ENCODE measurements around the gene SRPK2.

Gene SRPK2

DNA sequence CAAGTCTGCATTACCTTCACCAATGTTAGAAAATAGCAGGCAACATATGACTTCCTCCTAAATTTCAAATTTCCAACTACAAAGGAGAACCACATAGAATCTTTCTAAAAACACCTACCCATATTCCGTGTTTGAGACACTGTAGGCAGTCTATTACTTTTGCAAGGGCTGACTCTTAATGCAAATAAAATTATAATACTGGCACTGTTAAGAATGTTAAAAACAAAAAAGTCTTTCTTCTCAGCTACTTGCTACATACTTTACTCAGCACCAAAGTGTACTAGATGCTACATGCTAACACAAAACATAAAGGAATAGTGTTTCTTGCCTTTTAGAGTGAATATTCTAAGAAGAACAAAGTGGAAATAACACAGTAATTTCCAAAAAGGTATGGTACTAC lies 65.4 kb downstream of the SRPK2 start:
- TF ChIP-seq POLR2A (IDR thresholded peaks at IDR 0.05; ENCODE audit: low read depth, low read length) (no peak), POU2F2 (IDR thresholded peaks at IDR 0.05; ENCODE audit: low read depth, low read length) (no peak), SPI1 (IDR thresholded peaks at IDR 0.05; ENCODE audit: low read depth, low read length) (no peak), PAX5 (IDR thresholded peaks at IDR 0.05; ENCODE audit: insufficient read depth, low read length, severe bottlenecking) (no peak), POLR2AphosphoS5 (IDR thresholded peaks at IDR 0.05; ENCODE audit: low read depth, low read length) (no peak), TAF1 (IDR thresholded peaks at IDR 0.05; ENCODE audit: low read depth, low read length) (no peak)
- DNase-seq (ENCODE audit: insufficient read length, low spot score) (no peak), FAIRE-seq (no peak)

DNA sequence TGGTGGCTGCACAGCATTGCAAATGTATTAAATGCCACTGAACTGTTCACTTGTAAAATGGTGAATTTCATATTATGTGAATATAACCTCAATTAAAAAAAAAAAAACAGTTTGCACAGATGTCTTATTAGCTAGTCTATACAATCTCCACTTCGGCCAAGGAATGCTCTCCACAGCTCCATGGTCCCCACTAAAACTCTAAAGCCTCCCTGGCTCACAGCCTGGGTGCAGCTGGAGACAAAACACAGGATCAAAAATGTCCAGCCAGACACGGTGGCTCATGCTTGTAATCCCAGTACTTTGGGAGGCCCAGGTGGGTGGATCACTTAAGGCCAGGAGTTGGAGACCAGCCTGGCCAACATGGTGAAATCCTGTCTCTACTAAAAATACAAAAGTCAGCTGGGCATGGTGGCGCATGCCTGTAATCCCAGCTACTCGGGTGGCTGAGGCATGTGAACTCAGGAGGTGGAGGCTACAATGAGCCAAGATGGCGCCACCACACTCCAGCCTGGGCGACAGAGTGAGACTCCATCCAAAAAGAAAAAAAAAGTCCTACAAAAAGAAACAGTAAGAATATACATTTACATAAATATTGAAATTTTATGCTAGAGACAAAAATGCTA lies 66.0 kb downstream of the SRPK2 start:
- DNase-seq (ENCODE audit: insufficient read length, low spot score) (no peak), FAIRE-seq (no peak)
- TF ChIP-seq POLR2A (IDR thresholded peaks at IDR 0.05; ENCODE audit: low read depth, low read length) (no peak), PAX5 (IDR thresholded peaks at IDR 0.05; ENCODE audit: insufficient read depth, low read length, severe bottlenecking) (no peak), SPI1 (IDR thresholded peaks at IDR 0.05; ENCODE audit: low read depth, low read length) (no peak), POU2F2 (IDR thresholded peaks at IDR 0.05; ENCODE audit: low read depth, low read length) (no peak), TAF1 (IDR thresholded peaks at IDR 0.05; ENCODE audit: low read depth, low read length) (no peak), POLR2AphosphoS5 (IDR thresholded peaks at IDR 0.05; ENCODE audit: low read depth, low read length) (no peak)

DNA sequence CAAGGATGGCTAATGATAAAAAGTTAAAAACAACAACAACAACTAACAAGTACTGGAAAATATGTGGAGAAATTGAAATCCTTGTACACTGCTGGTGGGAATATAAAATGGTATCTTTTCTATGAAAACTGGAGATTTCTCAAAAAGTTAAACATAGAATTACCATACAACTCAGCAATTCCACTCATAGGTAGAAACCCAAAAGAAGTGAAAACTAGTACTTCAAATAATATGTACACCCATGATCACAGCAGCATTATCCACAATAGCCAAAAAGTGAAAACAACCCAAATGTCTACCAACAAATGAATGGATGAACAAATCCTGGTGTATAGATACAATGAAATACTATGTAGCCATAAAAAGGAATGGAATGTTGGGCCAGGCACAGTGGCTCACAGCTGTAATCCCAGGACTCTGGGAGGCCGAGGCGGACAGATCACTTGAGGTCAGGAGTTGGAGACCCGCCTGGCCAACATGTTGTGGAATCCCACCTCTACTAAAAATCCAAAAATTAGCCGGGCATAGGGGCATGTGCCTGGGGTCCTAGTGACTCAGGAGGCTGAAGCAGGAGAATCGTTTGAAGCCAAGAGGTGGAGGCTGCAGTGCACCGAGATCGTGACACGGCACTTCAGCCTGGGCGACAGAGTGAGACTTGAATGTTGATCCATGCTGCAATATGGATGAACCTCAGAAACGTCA lies 66.8 kb downstream of the SRPK2 start:
- FAIRE-seq (no peak), DNase-seq (ENCODE audit: insufficient read length, low spot score) (no peak)
- TF ChIP-seq POU2F2 (IDR thresholded peaks at IDR 0.05; ENCODE audit: low read depth, low read length) (no peak), PAX5 (IDR thresholded peaks at IDR 0.05; ENCODE audit: insufficient read depth, low read length, severe bottlenecking) (no peak), POLR2AphosphoS5 (IDR thresholded peaks at IDR 0.05; ENCODE audit: low read depth, low read length) (no peak), TAF1 (IDR thresholded peaks at IDR 0.05; ENCODE audit: low read depth, low read length) (no peak)

DNA sequence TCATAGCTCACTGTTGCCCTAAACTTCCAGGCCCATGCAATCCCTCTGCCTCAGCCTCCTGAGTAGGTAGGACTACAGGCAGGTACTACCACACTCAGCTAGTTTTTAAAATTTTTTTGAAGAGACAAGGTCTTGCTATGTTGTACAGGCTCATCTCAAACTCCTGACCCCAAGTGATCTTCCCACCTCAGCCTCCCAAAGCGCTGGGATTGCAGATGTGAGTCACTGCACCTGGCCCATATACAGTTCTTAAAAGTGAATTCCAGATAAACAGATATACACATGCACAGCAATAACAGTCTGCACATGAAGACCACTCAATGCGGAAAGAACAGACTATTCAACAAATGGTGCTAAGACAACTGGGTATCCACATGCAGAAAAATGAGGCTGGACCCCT lies 67.8 kb downstream of the SRPK2 start:
- FAIRE-seq: no peak
- no peak for TF ChIP-seq PAX5 (IDR thresholded peaks at IDR 0.05; ENCODE audit: insufficient read depth, low read length, severe bottlenecking)
- no peak for TF ChIP-seq SPI1 (IDR thresholded peaks at IDR 0.05; ENCODE audit: low read depth, low read length)
- no peak for TF ChIP-seq POLR2A (IDR thresholded peaks at IDR 0.05; ENCODE audit: low read depth, low read length)
- no peak for TF ChIP-seq TAF1 (IDR thresholded peaks at IDR 0.05; ENCODE audit: low read depth, low read length)

DNA sequence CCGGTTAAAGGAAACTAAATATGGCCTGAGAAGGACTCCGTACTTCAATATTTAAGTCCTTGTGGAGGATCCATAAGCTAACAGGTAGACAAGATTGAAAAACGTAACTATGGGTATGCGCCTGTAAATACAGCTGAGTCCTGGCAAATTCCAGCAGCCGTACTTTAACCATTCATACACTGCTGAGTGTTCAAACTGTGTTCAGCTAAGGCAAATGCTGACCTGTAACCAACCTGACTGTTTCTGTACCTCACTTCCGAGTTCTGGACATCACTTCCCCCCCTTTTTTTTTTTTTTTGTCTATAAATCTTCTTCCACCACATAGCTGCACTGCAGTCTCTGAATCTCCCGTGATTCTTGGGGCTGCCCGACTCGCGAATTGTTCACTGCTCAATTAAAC lies 69.1 kb downstream of the SRPK2 start:
- TF ChIP-seq POU2F2 (IDR thresholded peaks at IDR 0.05; ENCODE audit: low read depth, low read length) (no peak), SPI1 (IDR thresholded peaks at IDR 0.05; ENCODE audit: low read depth, low read length) (peak; percentile 44; the same call in 1 of the 2 replicates), POLR2A (IDR thresholded peaks at IDR 0.05; ENCODE audit: low read depth, low read length) (peak; percentile 60; the same call in 1 of the 2 replicates), POLR2AphosphoS5 (IDR thresholded peaks at IDR 0.05; ENCODE audit: low read depth, low read length) (0 out of 2 replicates have a peak, but pooled peaks have one; percentile 28)
- DNase-seq (ENCODE audit: insufficient read length, low spot score) (no peak), FAIRE-seq (peak; percentile 55)

More for the DNA sequence above, 67.8 kb downstream of the SRPK2 start:
- DNase-seq (ENCODE audit: insufficient read length, low spot score): no peak

DNA sequence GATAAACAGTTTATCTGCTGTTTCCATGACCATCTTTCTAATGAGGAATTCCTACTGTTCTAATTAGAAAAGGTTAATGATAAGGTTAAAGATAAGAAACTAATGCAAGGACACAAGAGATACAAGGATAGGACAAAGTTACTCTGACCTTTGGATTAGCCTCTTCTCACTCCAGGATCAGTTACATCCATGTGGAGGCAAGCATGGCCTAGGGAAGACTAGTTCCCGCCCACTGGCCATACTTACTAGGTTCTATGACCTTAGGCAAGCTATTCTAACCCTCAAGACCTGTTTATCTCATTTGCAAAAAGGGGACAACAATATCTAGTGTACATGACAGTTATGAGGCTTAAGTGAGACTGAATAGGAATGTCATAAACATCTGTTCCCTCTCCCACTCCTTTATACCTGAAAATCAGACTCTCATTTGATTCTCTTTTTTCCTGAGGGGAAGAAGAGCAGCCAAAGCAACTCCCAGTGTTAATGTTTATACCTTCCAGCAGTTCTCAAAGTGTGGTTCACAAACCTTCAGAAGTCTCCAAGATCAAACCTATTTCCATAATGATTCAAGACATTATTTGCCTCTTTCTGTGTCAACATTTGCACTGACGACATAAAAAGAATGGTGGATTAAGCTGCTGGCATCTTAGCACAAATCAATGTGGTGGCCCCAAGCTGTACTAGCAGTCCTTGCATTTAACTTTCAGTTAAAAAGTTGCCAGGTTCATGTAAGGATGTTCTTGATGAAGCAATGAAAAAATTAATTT lies 72.0 kb downstream of the SRPK2 start:
- FAIRE-seq: no peak
- no peak for TF ChIP-seq POU2F2 (IDR thresholded peaks at IDR 0.05; ENCODE audit: low read depth, low read length)
- TF ChIP-seq POLR2AphosphoS5 (IDR thresholded peaks at IDR 0.05; ENCODE audit: low read depth, low read length): no peak
- TF ChIP-seq POLR2A (IDR thresholded peaks at IDR 0.05; ENCODE audit: low read depth, low read length): no peak
- DNase-seq (ENCODE audit: insufficient read length, low spot score): no peak

DNA sequence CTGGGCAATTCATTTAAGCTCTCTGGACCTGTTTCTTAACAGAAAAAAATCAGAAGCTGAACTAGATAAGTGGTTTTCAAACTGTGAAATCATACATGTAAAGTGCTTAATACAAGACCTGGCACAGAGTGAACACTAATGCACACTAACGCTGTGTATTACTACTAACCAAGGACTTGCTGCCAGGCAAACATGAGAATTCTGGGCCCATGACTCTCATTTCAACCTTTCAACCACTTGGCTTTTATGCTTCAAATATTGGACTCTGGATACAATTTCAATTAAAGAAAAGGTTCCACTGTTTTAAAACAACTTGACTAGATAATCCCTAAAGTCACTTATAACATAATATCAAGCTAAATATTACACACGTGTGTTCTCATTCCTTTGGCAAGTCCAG lies 73.4 kb downstream of the SRPK2 start:
- no peak for FAIRE-seq

DNA sequence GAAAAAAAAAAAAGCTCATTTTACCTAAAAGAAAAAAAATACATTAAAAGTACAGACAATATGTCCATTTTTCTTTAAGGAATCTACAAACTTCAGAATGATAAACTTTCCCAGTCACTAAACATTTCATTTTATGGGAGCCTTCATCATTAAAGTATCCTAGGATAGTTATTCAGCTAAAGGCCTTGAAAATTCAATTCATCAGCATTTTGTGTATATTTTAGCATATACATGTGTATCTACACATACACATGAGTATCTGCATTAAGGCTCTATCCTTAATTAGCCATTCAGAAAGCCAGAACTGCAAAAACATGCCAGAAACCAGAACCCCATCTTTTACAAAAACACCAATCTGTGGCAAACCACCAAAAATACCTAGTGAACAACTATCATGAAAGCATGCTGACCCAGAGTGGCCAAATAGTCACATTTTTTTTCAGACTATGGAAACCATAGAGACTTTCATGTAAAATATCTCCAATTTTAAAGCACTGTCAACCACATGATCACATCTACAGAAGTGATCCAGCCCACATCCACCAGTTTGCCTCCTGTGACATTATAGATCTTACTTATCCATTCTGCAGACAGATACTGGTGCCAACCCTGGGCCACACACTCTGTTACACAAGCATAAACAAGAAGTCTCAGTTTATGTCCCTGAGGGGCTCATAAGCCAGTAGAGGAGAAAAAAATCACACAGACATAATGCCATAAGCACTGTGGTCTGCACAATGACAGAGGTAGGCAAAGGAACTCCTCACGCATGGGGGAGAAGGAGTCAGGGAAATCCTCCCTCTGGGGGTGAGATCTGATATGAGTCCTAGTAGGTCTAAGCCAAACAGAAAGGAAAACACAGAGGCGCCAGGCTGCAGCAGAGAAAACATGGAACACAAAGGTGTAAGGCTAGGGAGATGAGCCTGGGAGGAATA lies 79.2 kb downstream of the SRPK2 start:
- TF ChIP-seq POLR2AphosphoS5 (IDR thresholded peaks at IDR 0.05; ENCODE audit: low read depth, low read length) (no peak), SPI1 (IDR thresholded peaks at IDR 0.05; ENCODE audit: low read depth, low read length) (no peak), POU2F2 (IDR thresholded peaks at IDR 0.05; ENCODE audit: low read depth, low read length) (no peak), PAX5 (IDR thresholded peaks at IDR 0.05; ENCODE audit: insufficient read depth, low read length, severe bottlenecking) (no peak), POLR2A (IDR thresholded peaks at IDR 0.05; ENCODE audit: low read depth, low read length) (no peak), TAF1 (IDR thresholded peaks at IDR 0.05; ENCODE audit: low read depth, low read length) (no peak)
- FAIRE-seq (peak; percentile 64), DNase-seq (ENCODE audit: insufficient read length, low spot score) (no peak)

More for the DNA sequence above, 73.4 kb downstream of the SRPK2 start:
- TF ChIP-seq POLR2AphosphoS5 (IDR thresholded peaks at IDR 0.05; ENCODE audit: low read depth, low read length) (no peak), PAX5 (IDR thresholded peaks at IDR 0.05; ENCODE audit: insufficient read depth, low read length, severe bottlenecking) (no peak), POLR2A (IDR thresholded peaks at IDR 0.05; ENCODE audit: low read depth, low read length) (no peak), TAF1 (IDR thresholded peaks at IDR 0.05; ENCODE audit: low read depth, low read length) (no peak), POU2F2 (IDR thresholded peaks at IDR 0.05; ENCODE audit: low read depth, low read length) (no peak), SPI1 (IDR thresholded peaks at IDR 0.05; ENCODE audit: low read depth, low read length) (no peak)
- no peak for DNase-seq (ENCODE audit: insufficient read length, low spot score)
